ENCODE results near the gene SLC8A3. TPM values are rescaled to one million over a fixed set of nuclear protein-coding genes. Genes with fewer than 3 reads are reported as not detected.

SLC8A3 gene
- total RNA-seq, 4 donors from 2014 or later, result 0.85 to 1.8 (median 1.0) TPM; not detected in 1

- H3K4me1 ChIP-seq, result no peaks in the 10 kb centered on the region
- H3K27me3 ChIP-seq, result no peaks in the 10 kb centered on the region
- H3K27ac ChIP-seq, result no peak overlapping the region
- no peak overlapping the region for H3K4me3 ChIP-seq
- intact Hi-C loops (cut with DNase I; ENCODE audit: low total_unique reads), result no loop called here
- H3K36me3 ChIP-seq, result no peaks in the 10 kb centered on the region
- TF ChIP-seq POLR2A (IDR thresholded peaks at IDR 0.05), result no peak
- TF ChIP-seq, protein P1, sequence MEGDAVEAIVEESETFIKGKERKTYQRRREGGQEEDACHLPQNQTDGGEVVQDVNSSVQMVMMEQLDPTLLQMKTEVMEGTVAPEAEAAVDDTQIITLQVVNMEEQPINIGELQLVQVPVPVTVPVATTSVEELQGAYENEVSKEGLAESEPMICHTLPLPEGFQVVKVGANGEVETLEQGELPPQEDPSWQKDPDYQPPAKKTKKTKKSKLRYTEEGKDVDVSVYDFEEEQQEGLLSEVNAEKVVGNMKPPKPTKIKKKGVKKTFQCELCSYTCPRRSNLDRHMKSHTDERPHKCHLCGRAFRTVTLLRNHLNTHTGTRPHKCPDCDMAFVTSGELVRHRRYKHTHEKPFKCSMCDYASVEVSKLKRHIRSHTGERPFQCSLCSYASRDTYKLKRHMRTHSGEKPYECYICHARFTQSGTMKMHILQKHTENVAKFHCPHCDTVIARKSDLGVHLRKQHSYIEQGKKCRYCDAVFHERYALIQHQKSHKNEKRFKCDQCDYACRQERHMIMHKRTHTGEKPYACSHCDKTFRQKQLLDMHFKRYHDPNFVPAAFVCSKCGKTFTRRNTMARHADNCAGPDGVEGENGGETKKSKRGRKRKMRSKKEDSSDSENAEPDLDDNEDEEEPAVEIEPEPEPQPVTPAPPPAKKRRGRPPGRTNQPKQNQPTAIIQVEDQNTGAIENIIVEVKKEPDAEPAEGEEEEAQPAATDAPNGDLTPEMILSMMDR (IDR thresholded peaks at IDR 0.05), result no peak
- no peak for DNase-seq
- no peaks in the 10 kb centered on the region for H3K9me3 ChIP-seq
Observed at GRCh38 chr14:70162358-70162757, 26.4 kb downstream of the SLC8A3 start.

DNA sequence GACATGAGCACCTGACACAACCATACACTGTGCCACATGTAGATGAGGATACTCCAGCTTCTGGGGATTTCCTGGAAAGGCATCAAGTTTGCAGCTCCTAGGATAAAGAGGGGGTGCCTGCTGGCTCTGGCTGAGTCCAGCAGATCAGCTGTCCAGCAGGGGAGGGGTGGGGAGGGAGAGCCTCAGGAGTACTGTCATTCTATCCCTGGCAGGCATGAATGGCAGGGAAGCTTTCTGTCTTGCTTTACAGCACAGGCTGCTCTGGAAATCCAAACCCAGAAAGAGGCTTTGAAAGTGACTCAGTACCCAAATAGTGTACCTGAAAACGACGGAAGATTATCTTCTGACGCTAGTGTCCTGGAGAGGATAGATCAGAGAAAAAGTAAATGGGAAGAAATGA, 32.2 kb downstream of the SLC8A3 start:
- H3K4me3 ChIP-seq, result no peak overlapping the region

DNA sequence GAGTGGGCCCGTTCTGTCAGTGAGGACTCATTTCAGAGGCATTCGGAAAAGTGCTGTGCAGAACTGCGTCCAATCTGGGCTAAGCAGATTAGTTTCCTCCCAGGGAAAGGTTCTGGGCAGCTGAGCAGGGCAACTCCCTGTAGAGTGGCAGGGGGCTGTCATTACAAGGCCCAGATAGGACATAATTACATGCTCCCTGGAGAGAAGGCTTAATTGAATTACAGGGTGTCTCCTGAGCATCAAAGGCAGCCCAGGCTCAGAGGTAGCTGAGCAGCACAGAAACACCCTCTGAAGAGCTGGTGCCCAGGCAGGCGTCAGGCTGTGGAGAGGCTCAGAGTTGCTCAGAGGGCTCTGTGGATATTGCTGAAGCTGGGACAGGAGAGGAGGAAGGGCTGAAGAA, 36.0 kb downstream of the SLC8A3 start:
- no peak for TF ChIP-seq POLR2A (IDR thresholded peaks at IDR 0.05)
- TF ChIP-seq, protein P1 (IDR thresholded peaks at IDR 0.05), result no peak
- no peak overlapping the region for H3K4me3 ChIP-seq
- intact Hi-C loops (cut with DNase I; ENCODE audit: low total_unique reads), result no loop called here

More for the DNA sequence above, 32.2 kb downstream of the SLC8A3 start:
- TF ChIP-seq POLR2A (IDR thresholded peaks at IDR 0.05), result no peak
- TF ChIP-seq, protein P1 (IDR thresholded peaks at IDR 0.05), result no peak
- H3K9me3 ChIP-seq, result no peaks in the 10 kb centered on the region
- H3K4me1 ChIP-seq, result no peaks in the 10 kb centered on the region
- intact Hi-C loops (cut with DNase I; ENCODE audit: low total_unique reads), result no loop called here
- H3K27me3 ChIP-seq, result no peaks in the 10 kb centered on the region
- DNase-seq, result no peak
- no peak overlapping the region for H3K27ac ChIP-seq
- H3K36me3 ChIP-seq, result no peaks in the 10 kb centered on the region

DNA sequence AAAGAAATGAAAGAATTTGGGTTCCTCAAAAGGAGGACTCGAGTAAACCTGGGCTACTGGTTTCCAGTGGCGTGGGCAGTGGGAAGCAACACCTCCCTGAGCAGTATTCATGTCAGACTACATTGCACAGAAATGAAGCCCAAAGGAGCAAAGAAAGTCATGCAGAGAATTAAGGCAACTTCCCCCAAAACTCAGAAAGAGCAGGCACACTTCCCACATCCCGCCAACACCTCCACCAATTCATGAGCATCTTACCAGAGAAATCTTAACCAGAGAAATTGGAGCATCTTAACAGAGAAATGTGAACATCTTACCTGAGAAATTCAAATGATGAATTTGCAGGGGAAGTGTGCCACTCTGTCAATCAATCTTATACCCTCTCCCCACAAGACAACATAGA, 36.7 kb downstream of the SLC8A3 start:
- no peak overlapping the region for H3K27ac ChIP-seq
- DNase-seq, result no peak
- TF ChIP-seq, protein P1 (IDR thresholded peaks at IDR 0.05), result no peak
- no peak for TF ChIP-seq POLR2A (IDR thresholded peaks at IDR 0.05)
- H3K4me3 ChIP-seq, result no peak overlapping the region
- no peaks in the 10 kb centered on the region for H3K4me1 ChIP-seq
- H3K9me3 ChIP-seq, result no peaks in the 10 kb centered on the region
- H3K36me3 ChIP-seq, result no peaks in the 10 kb centered on the region
- intact Hi-C loops (cut with DNase I; ENCODE audit: low total_unique reads), result no loop called here
- no peaks in the 10 kb centered on the region for H3K27me3 ChIP-seq

More for the DNA sequence above, 36.0 kb downstream of the SLC8A3 start:
- Histone ChIP-seq H3K36me3 (no peaks in the 10 kb centered on the region), H3K27me3 (no peaks in the 10 kb centered on the region), H3K9me3 (no peaks in the 10 kb centered on the region), H3K27ac (no peak overlapping the region), H3K4me1 (no peaks in the 10 kb centered on the region)
- no peak for DNase-seq

DNA sequence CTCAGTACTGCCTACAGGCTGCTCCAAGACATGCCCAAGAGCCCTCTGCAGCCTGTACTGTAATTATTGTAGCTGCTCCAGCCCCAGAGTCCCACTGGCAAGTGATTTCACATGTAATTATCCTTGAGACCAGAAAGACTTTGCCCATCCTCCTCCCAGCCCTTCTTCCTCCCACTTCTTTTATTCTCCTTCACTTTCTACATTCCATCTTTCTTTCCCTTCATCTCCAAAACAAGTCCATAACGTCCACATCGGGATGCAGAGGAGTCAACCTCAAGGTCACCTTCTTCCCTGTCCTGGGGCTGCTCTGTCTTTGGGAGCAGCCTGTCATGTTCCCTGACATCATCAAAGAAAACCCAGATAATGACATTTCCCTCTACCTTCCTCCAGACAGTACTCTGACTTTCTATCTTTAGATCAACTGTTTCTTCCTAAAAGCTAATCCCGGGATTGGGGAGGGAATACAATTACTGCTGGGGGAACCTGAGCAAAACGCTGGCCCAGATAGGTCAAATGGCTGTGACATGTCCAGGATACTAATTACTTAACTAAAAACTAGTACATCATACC, 39.1 kb downstream of the SLC8A3 start:
- DNase-seq, result no peak
- intact Hi-C loops (cut with DNase I; ENCODE audit: low total_unique reads), result no loop called here
- H3K4me3 ChIP-seq, result no peak overlapping the region
- TF ChIP-seq, protein P1 (IDR thresholded peaks at IDR 0.05), result no peak
- no peak for TF ChIP-seq POLR2A (IDR thresholded peaks at IDR 0.05)
- H3K4me1 ChIP-seq, result no peaks in the 10 kb centered on the region
- no peak overlapping the region for H3K27ac ChIP-seq
- no peaks in the 10 kb centered on the region for H3K9me3 ChIP-seq
- H3K27me3 ChIP-seq, result no peaks in the 10 kb centered on the region
- no peaks in the 10 kb centered on the region for H3K36me3 ChIP-seq

Measured in uterus (tissue), 4 donors.